MM.1S (cell line): ENCODE results near the gene GLT8D2.

Experiments used
- DNase-seq: peaks from one replicate; pipeline ENCODE4 v3.0.0-alpha.2; 2015
- H2AFZ ChIP-seq: fragments of 300-600 bp; sonication (generic); 2 replicates; pipeline ENCODE4 v1.6.0; 2016; ENCODE audit warnings: antibody characterized with exemption, low read length
- H3F3A ChIP-seq: fragments of 300-600 bp; sonication (generic); 2 replicates; pipeline ENCODE4 v1.6.1; 2016; ENCODE audit warnings: mild to moderate bottlenecking, antibody characterized with exemption, low read length, moderate library complexity, mixed read lengths; ENCODE audit not compliant: insufficient read depth
- H3K27ac ChIP-seq: fragments of 300-600 bp; sonication (generic); 2 replicates; pipeline ENCODE4 v1.5.1; 2016; ENCODE audit warnings: mild to moderate bottlenecking, low read length
- H3K27me3 ChIP-seq: fragments of 300-600 bp; sonication (generic); replicated peaks from 2 replicates; pipeline ENCODE4 v1.6.0; 2016; ENCODE audit warnings: low read length; ENCODE audit not compliant: insufficient read depth
- H3K36me3 ChIP-seq: fragments of 300-600 bp; sonication (generic); replicated peaks from 2 replicates; pipeline ENCODE4 v1.6.1; 2016; ENCODE audit warnings: mild to moderate bottlenecking, low read length, mixed read lengths; ENCODE audit not compliant: insufficient read depth
- H3K4me1 ChIP-seq: fragments of 300-600 bp; sonication (generic); 2 replicates; pipeline ENCODE4 v1.6.1; 2016; ENCODE audit warnings: low read length, mixed read lengths
- H3K4me2 ChIP-seq: fragments of 300-600 bp; sonication (generic); 2 replicates; pipeline ENCODE4 v1.6.0; 2016; ENCODE audit warnings: low read depth, low read length
- H3K4me3 ChIP-seq: fragments of 300-600 bp; sonication (generic); 2 replicates; pipeline ENCODE4 v1.5.1; 2016; ENCODE audit warnings: low read length, mixed read lengths
- H3K79me2 ChIP-seq: fragments of 300-600 bp; sonication (generic); 2 replicates; pipeline ENCODE4 v1.6.1; 2016; ENCODE audit warnings: mixed run types, low read length, mixed read lengths
- H3K9ac ChIP-seq: fragments of 300-600 bp; sonication (generic); 2 replicates; pipeline ENCODE4 v1.6.1; 2016; ENCODE audit warnings: low read length, mixed read lengths
- H3K9me2 ChIP-seq: fragments of 300-600 bp; sonication (generic); replicated peaks from 2 replicates; pipeline ENCODE4 v1.6.1; 2016; ENCODE audit warnings: mild to moderate bottlenecking, low read length, mixed read lengths; ENCODE audit not compliant: insufficient read depth
- H3K9me3 ChIP-seq: fragments of 300-600 bp; sonication (generic); replicated peaks from 2 replicates; pipeline ENCODE4 v1.6.1; 2016; ENCODE audit warnings: mild to moderate bottlenecking, low read length, mixed read lengths; ENCODE audit not compliant: insufficient read depth
- H4K20me1 ChIP-seq: fragments of 300-600 bp; sonication (generic); 2 replicates; pipeline ENCODE4 v1.6.1; 2016; ENCODE audit warnings: mild to moderate bottlenecking, low read length, moderate library complexity, mixed read lengths; ENCODE audit not compliant: insufficient read depth
- EZH2 ChIP-seq: fragments of 300-600 bp; sonication (generic); optimal IDR thresholded peaks from 2 replicates; pipeline ENCODE3; 2017; ENCODE audit warnings: low read depth, mild to moderate bottlenecking, antibody characterized with exemption, low read length, mixed read lengths
- EZH2phosphoT487 ChIP-seq: fragments of 300-600 bp; sonication (generic); IDR thresholded peaks from 2 replicates; pipeline ENCODE4 v1.6.1; 2018; ENCODE audit warnings: antibody characterized with exemption, low read length
- TF ChIP-seq, protein P1 (sequence below): fragments of 300-600 bp; sonication (generic); IDR thresholded peaks from 2 replicates; pipeline ENCODE4 v1.5.1; 2016; ENCODE audit warnings: antibody characterized with exemption, low read length, mixed read lengths

The GLT8D2 gene

GRCh38 chr12:103955811-103956508 is 94.0 kb downstream of the GLT8D2 start:
- peak overlapping the region; percentile 82; the same call in 1 of the 2 replicates for H3K27ac ChIP-seq
- peaks cover 55% of the 10 kb centered on the region for H3K79me2 ChIP-seq
- H2AFZ ChIP-seq, result peak overlapping the region; percentile 97

GRCh38 chr12:103952497-103952896 is 97.5 kb downstream of the GLT8D2 start:
- no peak for DNase-seq

More at GRCh38 chr12:103955811-103956508, 94.0 kb downstream of the GLT8D2 start:
- Histone ChIP-seq H3K9ac (peak overlapping the region; percentile 80), H3K4me3 (peak overlapping the region; percentile 84), H3K9me3 (no peaks in the 10 kb centered on the region), H3F3A (peaks cover 58% of the 10 kb centered on the region), H3K36me3 (no peaks in the 10 kb centered on the region), H3K4me1 (peaks cover 5% of the 10 kb centered on the region; the same call in 1 of the 2 replicates), H3K4me2 (peak overlapping the region; percentile 92), H3K27me3 (no peaks in the 10 kb centered on the region), H4K20me1 (no peaks in the 10 kb centered on the region), H3K9me2 (no peaks in the 10 kb centered on the region)
- TF ChIP-seq, protein P1, sequence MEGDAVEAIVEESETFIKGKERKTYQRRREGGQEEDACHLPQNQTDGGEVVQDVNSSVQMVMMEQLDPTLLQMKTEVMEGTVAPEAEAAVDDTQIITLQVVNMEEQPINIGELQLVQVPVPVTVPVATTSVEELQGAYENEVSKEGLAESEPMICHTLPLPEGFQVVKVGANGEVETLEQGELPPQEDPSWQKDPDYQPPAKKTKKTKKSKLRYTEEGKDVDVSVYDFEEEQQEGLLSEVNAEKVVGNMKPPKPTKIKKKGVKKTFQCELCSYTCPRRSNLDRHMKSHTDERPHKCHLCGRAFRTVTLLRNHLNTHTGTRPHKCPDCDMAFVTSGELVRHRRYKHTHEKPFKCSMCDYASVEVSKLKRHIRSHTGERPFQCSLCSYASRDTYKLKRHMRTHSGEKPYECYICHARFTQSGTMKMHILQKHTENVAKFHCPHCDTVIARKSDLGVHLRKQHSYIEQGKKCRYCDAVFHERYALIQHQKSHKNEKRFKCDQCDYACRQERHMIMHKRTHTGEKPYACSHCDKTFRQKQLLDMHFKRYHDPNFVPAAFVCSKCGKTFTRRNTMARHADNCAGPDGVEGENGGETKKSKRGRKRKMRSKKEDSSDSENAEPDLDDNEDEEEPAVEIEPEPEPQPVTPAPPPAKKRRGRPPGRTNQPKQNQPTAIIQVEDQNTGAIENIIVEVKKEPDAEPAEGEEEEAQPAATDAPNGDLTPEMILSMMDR, result no peak
- TF ChIP-seq EZH2 (no peak), EZH2phosphoT487 (no peak)
- no peak for DNase-seq

GRCh38 chr12:103948746-103949406 is 101.1 kb downstream of the GLT8D2 start:
- Histone ChIP-seq H3K27ac (no peak overlapping the region), H3K9me2 (no peaks in the 10 kb centered on the region), H3K36me3 (peaks cover 26% of the 10 kb centered on the region), H3K79me2 (peaks cover 93% of the 10 kb centered on the region), H3K9ac (no peak overlapping the region), H3K4me1 (no peaks in the 10 kb centered on the region), H3K9me3 (no peaks in the 10 kb centered on the region), H2AFZ (no peak overlapping the region), H3F3A (peaks cover 64% of the 10 kb centered on the region), H4K20me1 (0 out of 2 replicates have a peak, but pooled peaks cover 4% of the 10 kb centered on the region), H3K4me2 (no peak overlapping the region), H3K27me3 (no peaks in the 10 kb centered on the region), H3K4me3 (no peak overlapping the region)
- TF ChIP-seq EZH2phosphoT487 (no peak), EZH2 (no peak)
- TF ChIP-seq, protein P1, result no peak
- DNase-seq, result no peak

More at GRCh38 chr12:103952497-103952896, 97.5 kb downstream of the GLT8D2 start:
- Histone ChIP-seq H3K36me3 (peaks cover 13% of the 10 kb centered on the region; the same call in 1 of the 2 replicates), H3K4me1 (peaks cover 5% of the 10 kb centered on the region; the same call in 1 of the 2 replicates), H3K9me2 (no peaks in the 10 kb centered on the region), H3K79me2 (peaks cover 83% of the 10 kb centered on the region), H3K27ac (no peak overlapping the region), H3K27me3 (no peaks in the 10 kb centered on the region), H3K4me3 (no peak overlapping the region), H2AFZ (no peak overlapping the region), H3K9me3 (no peaks in the 10 kb centered on the region), H4K20me1 (no peaks in the 10 kb centered on the region), H3F3A (peaks cover 80% of the 10 kb centered on the region), H3K4me2 (no peak overlapping the region), H3K9ac (no peak overlapping the region)
- TF ChIP-seq EZH2 (no peak), EZH2phosphoT487 (no peak)
- TF ChIP-seq, protein P1, result no peak
